Activated naive CD4-positive, alpha-beta T cell treated with anti-CD3 and anti-CD28 coated beads for 36 hours (primary cell): ENCODE results near the gene GOLGA2. TPM values are rescaled to one million over a fixed set of nuclear protein-coding genes. Genes with fewer than 3 reads are reported as not detected.

Experiments used
- CTCF ChIA-PET: fragments of 350-600 bp; sonication (Branson Sonifier 250); formaldehyde crosslinking; loops from one replicate; lab custom pipeline; 2021; ENCODE audit warnings: antibody characterized with exemption; lab: Charles Lee
- DNase-seq: peaks from one replicate; pipeline ENCODE4 v3.0.0-alpha.2; 2020
- H3K27ac Mint-ChIP-seq: one replicate; pipeline ENCODE4 v1.8.0; 2021; ENCODE audit warnings: mild to moderate bottlenecking, mixed read lengths
- H3K27me3 Mint-ChIP-seq: one replicate; pipeline ENCODE4 v1.8.0; 2021; ENCODE audit warnings: low read depth, mixed read lengths
- H3K36me3 Mint-ChIP-seq: one replicate; pipeline ENCODE4 v1.8.0; 2021; ENCODE audit warnings: low read depth, mixed read lengths
- H3K4me1 Mint-ChIP-seq: one replicate; pipeline ENCODE4 v1.8.0; 2021; ENCODE audit warnings: low read depth, mixed read lengths
- H3K4me3 Mint-ChIP-seq: one replicate; pipeline ENCODE4 v1.8.0; 2021; ENCODE audit warnings: mild to moderate bottlenecking, moderate library complexity, mixed read lengths
- H3K9me3 Mint-ChIP-seq: one replicate; pipeline ENCODE4 v1.8.0; 2021; ENCODE audit warnings: mixed read lengths
- intact Hi-C: fragments of 100-400 bp; cut with micrococcal nuclease; formaldehyde crosslinking; loops from one replicate; pipeline ENCODE4 v1.15.1; 2023
- total RNA-seq, 2 experiments: library from RNA; stranded (reverse); gene quantifications; one replicate each; pipeline ENCODE4 v1.2.3, GENCODE V29; 2021

Gene GOLGA2
- total RNA-seq, 2 experiments from 2014 or later = 33.3 to 34.4 TPM

DNA sequence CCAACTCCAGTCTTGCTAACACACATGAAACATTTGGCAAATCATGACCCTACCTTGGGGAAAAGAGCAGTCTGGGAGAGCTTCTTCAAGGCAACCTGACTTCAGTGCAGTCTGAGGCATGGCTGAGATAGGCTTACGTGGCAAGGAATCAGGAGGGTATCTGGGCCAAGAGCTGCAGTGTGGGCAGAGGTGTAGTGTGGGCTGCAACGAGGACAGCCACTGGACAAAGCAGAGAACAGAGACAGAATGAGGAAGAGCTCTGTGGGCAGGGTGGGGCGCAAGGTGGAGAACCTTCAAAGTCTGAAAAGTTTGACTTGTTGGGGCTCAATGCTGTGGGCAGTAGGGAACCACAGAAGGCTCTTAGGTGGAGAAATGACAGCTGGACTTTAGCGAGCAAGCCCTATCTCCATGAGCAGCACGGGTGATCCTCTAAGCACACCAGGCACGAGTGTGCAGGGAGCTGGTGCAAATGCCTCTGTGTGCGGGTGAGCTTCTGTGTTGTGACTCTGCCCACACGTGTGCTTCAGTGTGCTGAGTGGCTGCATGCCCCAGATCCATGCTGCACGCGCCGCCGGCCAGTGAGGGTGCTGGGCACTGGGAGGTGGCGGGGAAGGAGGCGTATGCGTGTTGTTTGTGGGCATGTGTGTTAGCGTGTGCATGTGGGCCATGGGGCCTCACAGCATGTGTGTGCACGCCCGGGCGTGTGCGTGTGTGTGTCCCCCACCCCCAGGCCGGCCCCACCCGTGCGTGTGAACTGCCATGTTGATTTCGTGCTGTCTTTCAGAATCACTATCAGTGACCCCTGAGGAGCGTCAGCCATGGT, 23.3 kb downstream of the GOLGA2 start:
- intact Hi-C loops = no loop called here
- peaks cover 10% of the 10 kb centered on the region for H3K4me1 Mint-ChIP-seq
- DNase-seq = no peak
- peaks cover 5% of the 10 kb centered on the region for H3K27me3 Mint-ChIP-seq
- no peaks in the 10 kb centered on the region for H3K9me3 Mint-ChIP-seq
- H3K27ac Mint-ChIP-seq = no peak overlapping the region
- H3K36me3 Mint-ChIP-seq = peaks cover 1% of the 10 kb centered on the region
- no peak overlapping the region for H3K4me3 Mint-ChIP-seq
- CTCF ChIA-PET = interaction anchor here (3.1 kb wide), 1 partner anchor 110 kb away, joined by 9 read pairs; no protein-coding TSS in a partner anchor

DNA sequence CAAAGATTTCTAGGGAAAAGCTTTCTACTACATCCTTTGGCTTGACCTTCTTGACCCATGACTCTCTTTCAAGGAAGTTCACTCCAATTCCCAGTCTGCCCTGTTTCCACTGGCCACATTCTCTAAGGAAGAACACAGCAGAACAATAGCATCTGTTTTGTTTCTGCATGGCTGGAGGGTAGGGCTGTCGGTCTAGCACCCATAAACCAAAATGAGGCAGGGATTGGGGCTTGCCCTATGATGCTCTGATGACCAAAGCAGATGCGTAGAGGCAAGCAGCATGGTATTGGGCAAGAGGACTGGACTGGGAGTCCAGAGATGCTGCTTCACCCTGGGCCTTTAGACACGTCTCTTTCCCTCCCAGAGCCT, 24.1 kb downstream of the GOLGA2 start:
- no peak for DNase-seq
- peak overlapping the region; percentile 5 for H3K4me3 Mint-ChIP-seq
- H3K27me3 Mint-ChIP-seq = peaks cover 5% of the 10 kb centered on the region
- H3K4me1 Mint-ChIP-seq = peaks cover 10% of the 10 kb centered on the region
- intact Hi-C loops = no loop called here
- no peaks in the 10 kb centered on the region for H3K36me3 Mint-ChIP-seq
- no peaks in the 10 kb centered on the region for H3K9me3 Mint-ChIP-seq
- CTCF ChIA-PET = no interaction called here
- no peak overlapping the region for H3K27ac Mint-ChIP-seq

DNA sequence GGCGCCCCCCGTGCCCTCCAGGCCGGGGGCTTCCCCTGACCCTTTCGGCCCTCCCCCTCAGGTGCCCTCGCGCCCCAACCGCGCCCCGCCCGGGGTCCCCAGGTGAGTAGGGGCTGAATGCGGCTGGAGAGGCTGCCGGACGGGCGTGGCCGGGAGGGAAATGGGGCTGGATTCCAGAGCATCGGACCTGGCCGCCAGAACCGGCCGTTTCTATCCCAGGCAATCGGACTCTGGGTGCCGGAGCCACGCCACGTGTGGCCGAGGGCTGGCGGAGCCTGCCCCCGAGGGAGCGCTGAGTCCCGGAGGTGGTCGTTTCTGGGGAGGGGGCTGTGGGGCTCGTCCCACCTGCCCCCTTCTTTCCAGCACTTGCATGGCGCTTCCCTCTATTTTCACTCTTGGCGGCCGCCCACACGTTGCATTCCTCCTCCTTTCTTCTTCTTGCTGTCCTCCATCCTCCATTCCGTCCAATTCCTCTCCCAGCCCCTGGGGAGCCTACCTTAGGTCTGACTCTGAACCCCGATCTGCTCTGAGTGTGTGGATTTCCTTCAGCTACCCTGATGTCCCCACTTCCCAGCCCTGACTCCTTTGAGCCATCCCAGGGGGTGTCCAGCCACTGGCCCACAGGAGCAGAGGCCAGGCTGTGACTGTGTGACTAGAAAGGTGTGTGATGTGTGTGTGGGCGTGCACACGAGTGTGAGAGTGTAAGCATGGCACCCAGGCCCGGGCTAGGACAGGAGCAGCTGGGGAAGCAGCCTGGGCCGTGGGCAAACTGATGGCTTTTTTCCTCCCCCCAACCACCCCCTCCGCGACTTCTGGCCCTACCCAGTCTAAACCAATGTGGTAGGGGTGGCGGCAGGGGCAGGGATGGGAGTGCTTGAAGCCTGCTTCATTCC, 24.7 kb downstream of the GOLGA2 start:
- H3K4me1 Mint-ChIP-seq = peaks cover 10% of the 10 kb centered on the region
- H3K4me3 Mint-ChIP-seq = peak overlapping the region; percentile 74
- H3K36me3 Mint-ChIP-seq = no peaks in the 10 kb centered on the region
- intact Hi-C loops = loop anchor here (1.0 kb wide), 6 partner anchors 25 to 123 kb away; partner anchors contain the start of genes BBLN, COQ4, GOLGA2 and SWI5
- no peak overlapping the region for H3K27ac Mint-ChIP-seq
- no peaks in the 10 kb centered on the region for H3K9me3 Mint-ChIP-seq
- CTCF ChIA-PET = interaction anchor here (0.8 kb wide), 1 partner anchor 10 kb away, joined by 3 read pairs; no protein-coding TSS in a partner anchor
- H3K27me3 Mint-ChIP-seq = peaks cover 5% of the 10 kb centered on the region
- DNase-seq = no peak

DNA sequence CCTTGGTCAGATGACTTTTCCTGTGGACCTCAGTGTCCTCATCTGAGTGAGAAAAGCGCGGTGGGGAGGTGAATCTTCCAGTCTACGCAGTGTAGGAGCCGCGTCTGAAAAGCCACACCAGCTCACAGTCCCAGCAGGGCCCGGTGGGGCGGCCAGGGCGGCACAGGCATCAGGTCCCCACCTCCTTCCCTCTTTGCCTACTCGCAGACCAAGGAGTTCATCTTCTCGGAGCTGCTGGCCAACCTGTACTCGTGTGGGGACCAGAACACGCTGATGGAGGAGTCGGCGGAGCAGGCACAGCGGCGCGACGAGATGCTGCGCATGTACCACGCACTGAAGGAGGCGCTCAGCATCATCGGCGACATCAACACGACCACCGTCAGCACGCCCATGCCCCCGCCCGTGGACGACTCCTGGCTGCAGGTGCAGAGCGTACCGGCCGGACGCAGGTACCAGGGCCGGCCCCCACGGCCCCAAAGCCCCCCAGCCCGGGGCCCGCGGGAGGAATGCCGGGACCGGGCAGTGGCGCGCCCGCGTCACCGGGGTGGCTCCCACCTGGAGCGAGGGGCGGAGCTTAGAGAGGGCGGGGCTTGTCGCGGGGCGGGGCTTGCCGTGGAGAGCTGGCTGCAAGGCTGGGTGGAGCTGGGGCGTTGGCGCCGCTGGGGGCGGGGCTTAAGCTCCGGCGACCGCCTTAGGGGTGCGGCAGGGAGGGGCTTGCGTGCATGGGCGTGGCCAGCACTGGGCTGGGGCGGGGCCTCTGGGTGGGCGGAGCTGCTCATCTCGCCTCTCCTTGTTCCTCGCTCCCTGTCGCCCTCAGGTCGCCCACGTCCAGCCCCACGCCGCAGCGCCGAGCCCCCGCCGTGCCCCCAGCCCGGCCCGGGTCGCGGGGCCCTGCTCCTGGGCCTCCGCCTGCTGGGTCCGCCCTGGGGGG, 25.6 kb downstream of the GOLGA2 start:
- intact Hi-C loops = loop anchor here (1.0 kb wide), 6 partner anchors 26 to 122 kb away; partner anchors contain the start of genes BBLN, COQ4, GOLGA2 and SWI5
- H3K9me3 Mint-ChIP-seq = no peaks in the 10 kb centered on the region
- H3K27me3 Mint-ChIP-seq = peaks cover 10% of the 10 kb centered on the region
- no peaks in the 10 kb centered on the region for H3K36me3 Mint-ChIP-seq
- no peak overlapping the region for H3K27ac Mint-ChIP-seq
- peak overlapping the region; percentile 77 for H3K4me3 Mint-ChIP-seq
- CTCF ChIA-PET = interaction anchor here (0.8 kb wide), 1 partner anchor 9 kb away, joined by 3 read pairs; no protein-coding TSS in a partner anchor
- DNase-seq = peak; percentile 98
- peaks cover 14% of the 10 kb centered on the region for H3K4me1 Mint-ChIP-seq

DNA sequence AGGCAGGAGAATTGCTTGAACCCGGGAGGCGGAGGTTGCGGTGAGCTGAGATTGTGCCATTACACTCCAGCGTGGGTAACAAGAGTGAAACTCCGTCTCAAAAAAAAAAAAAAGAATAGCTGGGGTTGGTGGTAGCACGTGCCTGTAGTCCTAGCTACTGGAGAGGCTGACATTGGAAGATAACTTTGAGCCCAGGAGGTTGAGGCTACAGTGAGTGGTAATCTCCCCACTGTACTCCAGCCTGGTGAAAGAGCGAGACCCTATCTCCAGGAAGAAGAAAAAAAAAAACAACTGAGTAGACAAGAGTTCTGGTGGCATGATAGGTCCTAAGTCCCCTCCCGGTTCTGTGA, 26.3 kb downstream of the GOLGA2 start:
- peaks cover 10% of the 10 kb centered on the region for H3K27me3 Mint-ChIP-seq
- no peak overlapping the region for H3K27ac Mint-ChIP-seq
- no peaks in the 10 kb centered on the region for H3K36me3 Mint-ChIP-seq
- H3K4me1 Mint-ChIP-seq = peaks cover 14% of the 10 kb centered on the region
- intact Hi-C loops = no loop called here
- CTCF ChIA-PET = no interaction called here
- no peak for DNase-seq
- H3K9me3 Mint-ChIP-seq = no peaks in the 10 kb centered on the region
- H3K4me3 Mint-ChIP-seq = peak overlapping the region; percentile 77

DNA sequence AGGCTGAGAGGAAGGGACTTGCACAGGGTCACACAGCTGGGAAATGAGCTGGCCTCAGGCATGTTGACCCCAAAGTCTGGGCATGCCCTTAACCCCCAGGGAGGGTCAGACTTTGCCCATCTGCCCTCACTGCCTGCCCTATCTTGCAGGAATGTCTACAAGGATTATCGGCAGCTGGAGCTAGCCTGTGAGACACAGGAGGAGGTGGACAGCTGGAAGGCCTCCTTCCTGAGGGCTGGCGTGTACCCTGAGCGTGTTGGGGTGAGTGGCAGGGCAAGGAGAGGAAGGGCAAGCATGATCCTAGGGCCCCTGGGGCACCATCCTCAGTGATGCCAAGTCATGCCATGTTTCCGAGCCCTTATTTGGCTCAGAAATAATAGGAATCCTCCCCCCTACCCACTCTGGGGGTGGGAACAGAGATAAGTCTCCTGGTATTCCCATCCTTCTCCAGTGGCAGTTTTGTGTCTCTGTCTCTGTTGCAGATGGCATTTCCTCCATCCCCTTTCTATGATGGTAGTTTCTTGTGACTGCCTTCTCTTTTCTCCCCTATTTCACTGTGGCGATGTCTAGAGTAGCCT, 28.5 kb downstream of the GOLGA2 start:
- intact Hi-C loops = no loop called here
- H3K9me3 Mint-ChIP-seq = no peaks in the 10 kb centered on the region
- H3K27ac Mint-ChIP-seq = no peak overlapping the region
- H3K4me3 Mint-ChIP-seq = no peak overlapping the region
- no peak for DNase-seq
- peaks cover 16% of the 10 kb centered on the region for H3K4me1 Mint-ChIP-seq
- H3K36me3 Mint-ChIP-seq = no peaks in the 10 kb centered on the region
- CTCF ChIA-PET = no interaction called here
- H3K27me3 Mint-ChIP-seq = peaks cover 19% of the 10 kb centered on the region

DNA sequence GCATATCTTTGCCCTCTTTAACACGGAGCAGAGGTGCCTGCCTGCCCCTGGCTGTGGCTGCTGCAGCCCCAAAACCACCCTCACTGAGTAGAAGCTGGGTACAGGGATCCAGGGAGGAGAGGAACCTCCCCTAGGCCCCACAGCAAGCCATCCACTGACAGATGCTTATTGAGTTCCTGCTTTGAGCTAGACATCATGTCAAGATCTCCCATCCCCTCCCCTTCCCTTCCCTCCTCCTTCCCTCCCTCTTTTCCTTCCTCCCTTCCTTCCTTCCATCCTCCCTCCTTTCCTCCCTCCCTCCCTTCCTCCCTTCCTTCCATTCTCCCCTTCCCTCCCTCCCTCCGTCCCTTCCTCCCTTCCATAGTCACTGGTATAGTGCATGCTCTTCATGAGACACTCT, 29.3 kb downstream of the GOLGA2 start:
- no peaks in the 10 kb centered on the region for H3K36me3 Mint-ChIP-seq
- no peak overlapping the region for H3K27ac Mint-ChIP-seq
- intact Hi-C loops = no loop called here
- peaks cover 16% of the 10 kb centered on the region for H3K4me1 Mint-ChIP-seq
- DNase-seq = no peak
- CTCF ChIA-PET = no interaction called here
- H3K9me3 Mint-ChIP-seq = no peaks in the 10 kb centered on the region
- no peak overlapping the region for H3K4me3 Mint-ChIP-seq
- H3K27me3 Mint-ChIP-seq = peaks cover 19% of the 10 kb centered on the region

DNA sequence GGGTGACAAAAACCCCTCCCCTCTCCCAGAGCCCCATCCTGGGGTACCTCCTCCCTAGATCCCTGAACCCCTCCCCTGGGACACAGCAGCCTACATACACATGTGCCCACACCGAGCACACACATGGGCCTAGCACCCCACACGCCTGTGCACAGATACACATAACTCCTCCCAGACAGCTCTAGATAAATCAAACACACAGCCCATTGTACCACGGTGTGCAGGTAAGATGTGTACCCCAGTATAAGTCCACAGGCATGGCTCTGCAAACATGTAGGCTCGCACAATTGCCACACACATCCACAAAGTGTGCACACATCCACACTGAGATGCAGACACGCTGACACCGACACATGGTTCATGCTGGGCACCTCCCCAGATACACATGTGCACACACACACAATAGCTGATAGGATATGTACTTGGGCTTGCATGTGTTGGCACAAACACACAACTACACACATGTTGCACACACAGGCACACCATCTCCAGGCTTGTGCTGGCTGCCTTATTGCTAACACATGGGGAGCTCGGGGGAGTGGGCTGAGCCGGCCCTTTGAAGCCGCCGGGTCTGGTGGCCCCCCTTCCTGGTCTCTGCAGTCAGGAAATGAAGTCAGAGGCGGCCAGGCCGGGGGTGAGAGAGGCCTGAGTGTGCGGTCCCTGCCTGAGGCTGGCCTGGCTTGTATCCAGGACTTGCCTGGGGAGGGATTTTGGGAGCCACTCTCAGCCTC, 30.2 kb downstream of the GOLGA2 start:
- Mint-ChIP-seq H3K27me3 (peaks cover 16% of the 10 kb centered on the region), H3K9me3 (no peaks in the 10 kb centered on the region), H3K36me3 (no peaks in the 10 kb centered on the region), H3K4me1 (peaks cover 13% of the 10 kb centered on the region), H3K4me3 (no peak overlapping the region), H3K27ac (no peak overlapping the region)
- intact Hi-C loops = no loop called here
- DNase-seq = no peak
- CTCF ChIA-PET = no interaction called here

DNA sequence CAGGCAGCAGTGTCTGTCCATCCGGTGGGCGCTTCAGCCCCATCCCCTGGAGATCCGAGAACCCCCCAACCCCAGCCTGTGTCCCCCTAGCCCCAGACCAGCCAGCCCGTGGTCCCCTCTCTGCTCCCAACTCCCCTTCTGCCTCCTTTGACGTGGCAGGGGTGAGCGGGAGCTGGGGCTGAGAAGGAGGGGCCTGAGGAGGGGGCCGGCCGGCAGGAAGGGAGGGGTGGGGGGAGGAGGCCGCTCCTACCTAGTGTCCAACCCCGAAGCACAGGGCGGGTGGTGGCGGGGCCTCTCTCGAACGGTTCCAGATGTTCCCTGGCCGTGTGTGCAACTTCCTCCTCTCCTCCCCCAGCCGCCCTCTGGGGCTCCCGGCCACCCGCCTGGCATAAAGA, 31.0 kb downstream of the GOLGA2 start:
- Mint-ChIP-seq H3K4me3 (no peak overlapping the region), H3K4me1 (peaks cover 10% of the 10 kb centered on the region), H3K36me3 (no peaks in the 10 kb centered on the region), H3K27ac (no peak overlapping the region), H3K27me3 (peaks cover 14% of the 10 kb centered on the region), H3K9me3 (no peaks in the 10 kb centered on the region)
- CTCF ChIA-PET = no interaction called here
- intact Hi-C loops = no loop called here
- no peak for DNase-seq

DNA sequence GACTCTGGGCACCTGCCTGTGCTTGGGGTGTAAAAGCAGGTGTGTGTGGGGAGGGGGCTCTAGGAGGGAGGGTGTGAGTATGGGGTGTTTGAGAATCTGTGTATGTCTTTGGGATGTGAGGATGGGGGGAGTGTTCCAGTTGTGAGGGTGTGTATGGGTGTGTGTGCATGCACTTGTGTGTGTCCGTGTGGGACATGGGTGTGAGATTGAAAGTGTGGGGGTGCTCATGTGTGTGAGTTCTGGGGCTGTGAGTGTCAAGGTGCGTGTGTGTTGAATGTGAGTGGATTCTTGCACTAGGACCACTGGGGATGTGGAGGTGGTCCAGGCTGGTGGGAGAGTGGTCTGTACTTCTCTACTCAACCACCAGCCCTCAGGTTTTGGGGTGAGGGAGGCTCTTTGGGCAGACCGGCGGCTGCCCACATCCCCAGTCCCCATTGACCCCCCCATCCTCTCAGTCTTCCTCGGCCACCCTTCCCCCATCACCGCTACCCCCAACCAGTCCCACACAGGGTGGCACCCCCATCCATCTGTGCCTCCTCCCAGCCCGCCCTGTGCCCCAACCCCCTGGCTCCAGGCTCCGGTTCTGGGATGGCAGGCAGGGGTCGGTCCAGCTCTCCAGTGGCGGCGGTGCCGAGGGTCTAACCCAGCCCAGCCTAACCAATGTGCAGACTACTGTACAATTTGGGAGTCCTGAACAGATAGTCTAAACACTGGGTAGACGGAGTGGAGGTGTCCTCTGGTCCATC, 31.5 kb downstream of the GOLGA2 start:
- CTCF ChIA-PET = no interaction called here
- no peak overlapping the region for H3K4me3 Mint-ChIP-seq
- no peak for DNase-seq

More for the DNA sequence above, 31.5 kb downstream of the GOLGA2 start:
- no peaks in the 10 kb centered on the region for H3K9me3 Mint-ChIP-seq
- H3K36me3 Mint-ChIP-seq = no peaks in the 10 kb centered on the region
- intact Hi-C loops = no loop called here
- peaks cover 6% of the 10 kb centered on the region for H3K4me1 Mint-ChIP-seq
- no peak overlapping the region for H3K27ac Mint-ChIP-seq
- peaks cover 14% of the 10 kb centered on the region for H3K27me3 Mint-ChIP-seq
